CD4-positive, alpha-beta memory T cell (primary cell): Measurements from ENCODE around the gene PPP1R12A. TPM values are rescaled to one million over a fixed set of nuclear protein-coding genes. Genes with fewer than 3 reads are reported as not detected.

Experiments
- CTCF ChIA-PET: fragments of 350-600 bp; sonication (Branson Sonifier 250); formaldehyde crosslinking; loops from one replicate; lab custom pipeline; 2021; ENCODE audit warnings: inconsistent platforms; ENCODE audit not compliant: partially characterized antibody; lab: Charles Lee
- POLR2A ChIA-PET: fragments of 350-600 bp; sonication (Branson Sonifier 250); formaldehyde crosslinking; loops from one replicate; lab custom pipeline; 2021; ENCODE audit not compliant: partially characterized antibody; lab: Charles Lee
- DNase-seq, 5 donors: peaks; one replicate each; pipeline versions ENCODE4 v3.0.0 to v3.0.0-alpha.2; 2020 to 2022; ENCODE audit warnings: mixed read lengths in 1 of 5
- H3K27ac ChIP-seq: one replicate; pipeline ENCODE4 v1.7.0; 2013; ENCODE audit warnings: low read depth, low read length
- H3K27me3 ChIP-seq: 2 replicates; pipeline ENCODE4 v1.7.0; 2013; ENCODE audit warnings: mild to moderate bottlenecking, low read length, moderate library complexity; ENCODE audit not compliant: insufficient read depth
- H3K36me3 ChIP-seq: 2 replicates; pipeline ENCODE4 v1.7.0; 2013; ENCODE audit warnings: mild to moderate bottlenecking, low read length, moderate library complexity; ENCODE audit not compliant: insufficient read depth
- H3K4me1 ChIP-seq: 2 replicates; pipeline ENCODE4 v1.7.0; 2013; ENCODE audit warnings: mild to moderate bottlenecking, low read length, moderate library complexity; ENCODE audit not compliant: insufficient read depth
- H3K4me3 ChIP-seq, 2 donors: one replicate each; pipeline ENCODE4 v1.7.0; 2013; ENCODE audit warnings: low read length in 2 of 2, mild to moderate bottlenecking in 1 of 2
- H3K9me3 ChIP-seq, 2 donors: one replicate each; pipeline ENCODE4 v1.7.0; 2013; ENCODE audit warnings: low read length in 2 of 2, control low read depth in 1 of 2; ENCODE audit not compliant: control insufficient read depth in 1 of 2
- H3K27ac Mint-ChIP-seq, 7 donors: one replicate each; pipeline ENCODE4 v1.8.0; 2020 to 2021; ENCODE audit warnings: mixed read lengths in 7 of 7, mild to moderate bottlenecking in 6 of 7, inconsistent platforms in 3 of 7, moderate library complexity in 3 of 7
- H3K27me3 Mint-ChIP-seq, 2 donors: one replicate each; pipeline ENCODE4 v1.8.0; 2020 to 2021; ENCODE audit warnings: mixed read lengths in 2 of 2
- H3K36me3 Mint-ChIP-seq, 2 donors: one replicate each; pipeline ENCODE4 v1.8.0; 2020 to 2021; ENCODE audit warnings: mixed read lengths in 2 of 2, inconsistent platforms in 1 of 2, mild to moderate bottlenecking in 1 of 2
- H3K4me1 Mint-ChIP-seq, 4 donors: one replicate each; pipeline ENCODE4 v1.8.0; 2020 to 2021; ENCODE audit warnings: mixed read lengths in 4 of 4, mild to moderate bottlenecking in 1 of 4
- H3K4me3 Mint-ChIP-seq, 8 donors: one replicate each; pipeline ENCODE4 v1.8.0; 2020 to 2021; ENCODE audit warnings: mixed read lengths in 8 of 8, mild to moderate bottlenecking in 7 of 8, moderate library complexity in 6 of 8, inconsistent platforms in 3 of 8
- H3K9me3 Mint-ChIP-seq, 8 donors: one replicate each; pipeline ENCODE4 v1.8.0; 2020 to 2021; ENCODE audit warnings: mixed read lengths in 8 of 8, mild to moderate bottlenecking in 5 of 8, inconsistent platforms in 3 of 8, moderate library complexity in 1 of 8
- intact Hi-C: fragments of 100-400 bp; cut with micrococcal nuclease; formaldehyde crosslinking; loops from one replicate; pipeline ENCODE4 v1.15.1; 2023
- polyA plus RNA-seq, 2 donors: library from polyadenylated mRNA; unstranded; fragments of 300-500 nt; fragmentation: Illumina TruSeq; gene quantifications; one replicate each; pipeline ENCODE4 v1.2.3, GENCODE V29; 2021
- total RNA-seq, 2 experiments: library from RNA; stranded (reverse); gene quantifications; one replicate each; pipeline ENCODE4 v1.2.3, GENCODE V29; 2021

The PPP1R12A gene
- total and polyA plus RNA-seq, 4 experiments from 2014 or later, result 73.1 to 130 (median 128) TPM

DNA sequence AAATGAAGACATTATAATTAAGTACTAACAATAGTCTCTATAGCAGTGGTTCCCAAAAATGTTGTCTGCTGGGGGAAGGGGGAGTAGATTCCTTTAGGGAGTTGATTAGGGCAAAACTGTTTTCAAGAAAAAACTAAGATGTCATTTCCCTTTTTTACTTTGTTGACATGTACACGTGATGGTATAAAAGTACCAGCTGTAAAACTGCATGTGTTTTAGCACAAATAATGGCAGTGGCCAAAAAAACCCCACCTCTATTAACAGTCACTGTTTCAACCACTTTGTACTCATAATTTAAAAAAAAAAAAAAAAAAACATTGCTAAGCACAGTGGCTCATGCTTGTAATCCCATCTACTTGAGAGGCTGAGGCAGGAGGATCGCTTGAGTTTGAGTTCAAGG, 61.7 kb downstream of the PPP1R12A start:
- Mint-ChIP-seq H3K9me3 (no peaks in the 10 kb centered on the region), H3K4me1 (peaks cover 43 to 84% (median 59%) of the 10 kb centered on the region in 4 donors), H3K36me3 (peaks cover 33 to 61% of the 10 kb centered on the region in 2 donors), H3K4me3 (peak overlapping the region in 1 of 8 donors; percentile 13), H3K27ac (peak overlapping the region in 1 of 7 donors; percentile 0), H3K27me3 (no peaks in the 10 kb centered on the region)
- no peaks in the 10 kb centered on the region for H3K36me3 ChIP-seq
- ChIA-PET POLR2A (no interaction called here), CTCF (no interaction called here)
- no peak overlapping the region for H3K27ac ChIP-seq
- no peaks in the 10 kb centered on the region for H3K27me3 ChIP-seq
- H3K4me3 ChIP-seq, result no peak overlapping the region
- DNase-seq, result no peak
- intact Hi-C loops, result no loop called here
- H3K9me3 ChIP-seq, result no peaks in the 10 kb centered on the region
- H3K4me1 ChIP-seq, result peaks cover 27% of the 10 kb centered on the region

DNA sequence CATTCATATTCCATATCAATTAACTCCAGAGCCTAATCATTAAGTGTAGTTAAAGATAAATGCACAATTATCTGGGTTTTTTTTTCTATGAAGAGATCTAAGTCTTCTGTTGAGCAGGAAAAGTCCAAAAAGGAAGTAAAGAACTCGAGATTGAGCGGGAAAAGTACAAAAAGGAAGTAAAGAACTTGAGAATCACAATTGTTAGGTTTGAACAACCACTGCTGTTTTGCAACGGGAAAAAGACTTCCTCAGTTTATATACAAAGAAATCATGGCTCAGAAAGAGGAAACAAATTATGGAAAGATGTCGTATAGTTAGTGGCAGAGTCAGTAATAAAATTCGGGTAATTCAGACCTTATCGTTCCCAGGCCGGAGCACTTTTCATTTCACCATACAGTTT, 63.3 kb downstream of the PPP1R12A start:
- intact Hi-C loops, result no loop called here
- Histone ChIP-seq H3K27me3 (no peaks in the 10 kb centered on the region), H3K9me3 (no peaks in the 10 kb centered on the region), H3K27ac (no peak overlapping the region), H3K36me3 (no peaks in the 10 kb centered on the region), H3K4me1 (peaks cover 22% of the 10 kb centered on the region), H3K4me3 (no peak overlapping the region)
- Mint-ChIP-seq H3K36me3 (peaks cover 47 to 71% of the 10 kb centered on the region in 2 donors), H3K4me3 (no peak overlapping the region), H3K27ac (peak overlapping the region in 4 of 7 donors; percentile 2 to 57 (median 4)), H3K9me3 (peaks cover 0 to 4% (median 0%) of the 10 kb centered on the region in 8 donors), H3K27me3 (no peaks in the 10 kb centered on the region), H3K4me1 (peaks cover 41 to 80% (median 58%) of the 10 kb centered on the region in 4 donors)
- POLR2A ChIA-PET, result no interaction called here
- no peak for DNase-seq
- CTCF ChIA-PET, result no interaction called here

DNA sequence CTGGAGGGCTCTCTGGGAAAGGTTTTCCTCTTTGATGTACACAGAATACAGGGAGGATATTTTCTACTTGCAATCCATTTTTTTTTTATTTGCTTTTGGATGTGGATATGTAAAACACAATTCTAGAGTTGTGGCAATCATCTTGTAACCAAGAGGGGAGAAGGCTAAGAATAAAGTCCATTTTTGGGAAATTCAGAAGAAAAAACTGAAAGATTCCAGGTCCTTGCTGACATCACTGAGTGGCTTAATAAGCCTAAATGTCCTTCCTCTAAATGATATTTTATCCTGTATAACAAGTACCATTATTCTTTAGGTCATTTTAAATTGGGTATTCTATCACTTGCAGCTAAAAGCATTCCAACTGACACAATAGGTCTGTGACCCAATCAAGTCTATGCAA, 64.0 kb downstream of the PPP1R12A start:
- H3K36me3 Mint-ChIP-seq, result peaks cover 54 to 71% of the 10 kb centered on the region in 2 donors
- DNase-seq, result no peak
- no peak overlapping the region for H3K4me3 Mint-ChIP-seq
- H3K27ac Mint-ChIP-seq, result peak overlapping the region in 2 of 7 donors; percentile 3 to 17
- Histone ChIP-seq H3K27ac (no peak overlapping the region), H3K4me3 (no peak overlapping the region), H3K36me3 (no peaks in the 10 kb centered on the region), H3K27me3 (no peaks in the 10 kb centered on the region), H3K9me3 (no peaks in the 10 kb centered on the region), H3K4me1 (peaks cover 15% of the 10 kb centered on the region)
- H3K27me3 Mint-ChIP-seq, result no peaks in the 10 kb centered on the region
- peaks cover 42 to 80% (median 58%) of the 10 kb centered on the region in 4 donors for H3K4me1 Mint-ChIP-seq
- POLR2A ChIA-PET, result no interaction called here
- intact Hi-C loops, result no loop called here
- peaks cover 0 to 4% (median 0%) of the 10 kb centered on the region in 8 donors for H3K9me3 Mint-ChIP-seq
- CTCF ChIA-PET, result no interaction called here

DNA sequence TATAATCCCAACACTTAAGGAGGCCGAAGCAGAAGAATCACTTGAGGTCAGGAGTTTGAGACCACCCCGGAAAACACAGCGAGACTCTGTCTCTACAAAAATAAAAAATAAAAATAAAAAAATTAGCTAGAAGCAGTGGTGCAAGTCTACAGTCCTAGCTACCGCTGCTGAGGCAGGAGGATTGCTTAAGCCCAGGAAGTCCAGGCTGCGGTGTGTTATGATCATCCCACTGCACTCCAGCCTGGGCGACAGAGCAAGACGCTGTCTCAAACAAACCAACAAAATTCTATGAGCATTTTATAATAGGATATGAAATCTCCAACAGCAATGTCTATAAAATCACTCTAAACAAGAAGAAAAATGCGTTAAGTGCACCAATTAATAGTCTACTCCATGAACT, 75.3 kb downstream of the PPP1R12A start:
- Mint-ChIP-seq H3K36me3 (peaks cover 59 to 66% of the 10 kb centered on the region in 2 donors), H3K9me3 (peaks cover 0 to 8% (median 2%) of the 10 kb centered on the region in 8 donors), H3K27me3 (no peaks in the 10 kb centered on the region), H3K27ac (no peak overlapping the region), H3K4me3 (no peak overlapping the region), H3K4me1 (peaks cover 37 to 57% (median 48%) of the 10 kb centered on the region in 4 donors)
- Histone ChIP-seq H3K27ac (no peak overlapping the region), H3K27me3 (no peaks in the 10 kb centered on the region), H3K9me3 (no peaks in the 10 kb centered on the region), H3K36me3 (peaks cover 3% of the 10 kb centered on the region), H3K4me3 (no peak overlapping the region), H3K4me1 (no peaks in the 10 kb centered on the region)
- intact Hi-C loops, result no loop called here
- ChIA-PET POLR2A (no interaction called here), CTCF (no interaction called here)
- no peak for DNase-seq

DNA sequence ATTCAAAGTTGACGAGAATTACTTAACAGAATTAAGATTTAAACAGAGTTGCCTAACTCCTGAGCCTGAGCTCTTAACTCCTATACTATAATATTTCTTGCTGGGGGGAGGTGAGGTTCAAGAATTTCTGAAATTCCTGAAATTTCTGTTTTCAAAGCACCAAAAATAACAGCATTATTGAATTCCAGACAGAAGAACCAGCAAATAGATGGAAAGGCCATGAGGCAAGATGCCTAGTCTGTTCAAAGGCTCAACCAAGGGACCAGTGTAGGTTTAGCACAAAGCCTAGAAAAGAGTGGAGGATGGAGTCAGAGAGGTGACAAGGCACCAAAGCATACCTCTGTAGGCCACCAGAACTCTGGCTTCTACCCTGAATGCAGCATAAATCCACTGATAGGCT, 76.4 kb downstream of the PPP1R12A start:
- H3K9me3 ChIP-seq, result no peaks in the 10 kb centered on the region
- no peak for DNase-seq
- no peaks in the 10 kb centered on the region for H3K27me3 ChIP-seq
- Mint-ChIP-seq H3K36me3 (peaks cover 52 to 61% of the 10 kb centered on the region in 2 donors), H3K4me1 (peaks cover 30 to 49% (median 40%) of the 10 kb centered on the region in 4 donors), H3K4me3 (no peak overlapping the region), H3K27ac (peak overlapping the region in 1 of 7 donors; percentile 35), H3K9me3 (peaks cover 0 to 7% (median 2%) of the 10 kb centered on the region in 8 donors), H3K27me3 (no peaks in the 10 kb centered on the region)
- no peaks in the 10 kb centered on the region for H3K4me1 ChIP-seq
- POLR2A ChIA-PET, result no interaction called here
- no peak overlapping the region for H3K27ac ChIP-seq
- CTCF ChIA-PET, result no interaction called here
- no peak overlapping the region for H3K4me3 ChIP-seq
- intact Hi-C loops, result no loop called here
- H3K36me3 ChIP-seq, result peaks cover 3% of the 10 kb centered on the region

DNA sequence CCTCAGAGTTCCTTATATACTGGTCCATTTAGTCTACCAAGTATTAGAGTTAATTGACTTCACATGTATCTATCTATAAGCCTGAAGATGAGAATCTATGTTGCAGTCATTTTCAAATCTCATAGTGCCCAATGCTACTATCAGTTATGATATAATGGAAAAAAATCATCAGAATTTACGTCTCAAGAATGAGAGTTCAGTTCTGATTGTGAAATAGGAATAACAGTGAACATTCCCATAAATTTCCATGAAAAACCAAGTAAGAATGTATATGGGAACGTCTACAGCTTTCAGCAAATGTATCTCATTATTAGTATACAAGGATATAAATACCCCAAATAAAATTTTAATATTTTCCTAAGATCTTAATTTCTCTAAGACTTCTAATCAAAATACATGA, 77.2 kb downstream of the PPP1R12A start:
- no peak for DNase-seq
- H3K27ac ChIP-seq, result no peak overlapping the region
- Mint-ChIP-seq H3K27ac (no peak overlapping the region), H3K27me3 (no peaks in the 10 kb centered on the region), H3K4me1 (peaks cover 24 to 41% (median 32%) of the 10 kb centered on the region in 4 donors), H3K9me3 (peaks cover 0 to 8% (median 5%) of the 10 kb centered on the region in 8 donors), H3K4me3 (no peak overlapping the region), H3K36me3 (peaks cover 48 to 63% of the 10 kb centered on the region in 2 donors)
- H3K4me3 ChIP-seq, result no peak overlapping the region
- H3K9me3 ChIP-seq, result no peaks in the 10 kb centered on the region
- no peaks in the 10 kb centered on the region for H3K4me1 ChIP-seq
- ChIA-PET CTCF (no interaction called here), POLR2A (no interaction called here)
- intact Hi-C loops, result no loop called here
- H3K36me3 ChIP-seq, result peaks cover 3% of the 10 kb centered on the region
- no peaks in the 10 kb centered on the region for H3K27me3 ChIP-seq

DNA sequence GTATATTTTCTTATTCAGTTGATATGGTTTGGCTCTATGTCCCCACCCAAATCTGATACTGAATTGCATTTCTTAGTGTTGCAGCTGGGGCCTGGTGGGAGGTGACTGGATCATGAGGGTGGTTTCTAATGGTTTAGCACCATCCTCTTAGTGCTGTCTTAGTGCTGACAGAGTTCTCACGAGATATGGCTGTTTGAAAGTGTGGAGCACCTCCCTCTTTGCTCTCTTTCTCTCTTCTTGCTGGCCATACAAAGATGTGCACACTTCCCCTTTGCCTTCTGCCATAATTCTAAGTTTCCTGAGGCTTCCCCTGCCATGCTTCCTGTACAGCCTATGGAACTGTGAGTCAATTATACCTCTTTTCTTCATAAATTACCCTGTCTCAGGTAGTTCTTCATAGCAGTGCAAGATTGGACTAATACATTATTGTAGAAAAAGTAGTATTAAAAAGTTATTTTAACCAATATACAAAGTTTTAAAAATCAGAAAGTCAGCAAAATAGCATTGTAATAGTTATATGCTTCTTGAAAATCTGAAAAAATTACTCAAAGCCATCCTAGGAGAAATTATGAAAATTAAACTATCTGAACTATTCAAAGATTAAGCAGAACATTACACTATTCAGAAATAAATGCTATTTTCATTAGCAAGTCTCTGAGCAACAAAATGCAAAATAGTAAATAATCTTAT, 84.1 kb downstream of the PPP1R12A start:
- Histone ChIP-seq H3K9me3 (no peaks in the 10 kb centered on the region), H3K4me1 (peaks cover 25% of the 10 kb centered on the region), H3K36me3 (no peaks in the 10 kb centered on the region), H3K4me3 (no peak overlapping the region), H3K27ac (no peak overlapping the region), H3K27me3 (no peaks in the 10 kb centered on the region)
- Mint-ChIP-seq H3K27ac (no peak overlapping the region), H3K4me3 (peak overlapping the region in 1 of 8 donors; percentile 27), H3K27me3 (no peaks in the 10 kb centered on the region), H3K36me3 (peaks cover 19 to 46% of the 10 kb centered on the region in 2 donors), H3K9me3 (peaks cover 0 to 22% (median 14%) of the 10 kb centered on the region in 8 donors), H3K4me1 (peaks cover 29 to 42% (median 36%) of the 10 kb centered on the region in 4 donors)
- intact Hi-C loops, result no loop called here
- no peak for DNase-seq
- POLR2A ChIA-PET, result no interaction called here
- CTCF ChIA-PET, result interaction anchor here (0.5 to 1.0 kb wide), 2 partner anchors 14 to 25 kb away, joined by 3 to 4 read pairs; no protein-coding TSS in a partner anchor
